ENCODE measurements around the gene CCDC83.

CCDC83 gene

GRCh38 chr11:85855341-85855656 is at the start of gene CCDC83:
Gene CCDC83, plus strand, starts transcription at chr11:85855383. Its CDS starts 9,741 bp downstream, at chr11:85865124.
- no peak for DNase-seq (ENCODE audit: low read depth in 1 of 2, low spot score in 1 of 2)

GRCh38 chr11:85805387-85805786 is 49.8 kb upstream of the CCDC83 start:
- no peak for DNase-seq (ENCODE audit: low read depth in 1 of 2, low spot score in 1 of 2)

DNA sequence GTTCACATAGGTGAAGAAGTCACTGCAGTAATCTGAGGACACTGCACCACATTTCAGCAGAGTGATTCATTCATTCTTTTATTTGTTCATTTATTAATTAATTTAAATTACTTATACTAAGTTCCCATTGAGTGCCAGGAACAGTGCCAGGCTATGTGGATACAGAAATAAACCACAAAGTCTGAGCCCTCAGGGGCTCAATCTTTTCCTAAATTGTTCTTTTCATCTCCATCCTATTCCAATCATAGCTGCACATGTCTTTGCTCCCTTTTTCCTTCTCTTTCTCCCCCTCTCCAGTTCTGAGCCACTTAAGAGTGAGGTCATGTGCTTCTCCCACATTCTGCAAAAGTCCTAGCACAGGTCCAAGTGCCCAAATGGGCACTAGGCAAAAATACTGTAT is 49.2 kb upstream of the CCDC83 start:
- no peak for DNase-seq (ENCODE audit: low read depth in 1 of 2, low spot score in 1 of 2)

DNA sequence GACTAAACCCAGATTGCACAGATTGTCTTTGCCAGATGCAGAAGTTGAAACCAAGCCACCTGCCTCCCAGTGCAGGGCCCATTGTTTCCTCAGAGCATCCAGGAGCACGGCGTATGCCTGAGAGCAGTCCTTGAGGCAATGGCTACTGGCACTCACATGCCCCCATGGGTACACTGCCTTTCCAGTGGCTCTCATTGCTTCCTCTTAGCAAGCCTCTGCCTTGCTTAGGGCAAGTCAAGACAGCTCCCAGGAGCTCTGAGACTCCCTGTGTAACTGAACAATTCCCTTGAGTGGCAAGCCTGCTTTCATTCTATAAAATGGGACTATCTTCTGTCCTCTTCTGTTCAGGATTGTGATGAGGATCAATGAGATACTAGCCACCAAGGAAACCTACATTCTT is 48.3 kb upstream of the CCDC83 start:
- DNase-seq (ENCODE audit: low read depth in 1 of 2, low spot score in 1 of 2), result no peak

- DNase-seq (ENCODE audit: low read depth in 1 of 2, low spot score in 1 of 2), result no peak
These were observed 46.0 kb upstream of the CCDC83 start for GRCh38 chr11:85809191-85809590.

DNA sequence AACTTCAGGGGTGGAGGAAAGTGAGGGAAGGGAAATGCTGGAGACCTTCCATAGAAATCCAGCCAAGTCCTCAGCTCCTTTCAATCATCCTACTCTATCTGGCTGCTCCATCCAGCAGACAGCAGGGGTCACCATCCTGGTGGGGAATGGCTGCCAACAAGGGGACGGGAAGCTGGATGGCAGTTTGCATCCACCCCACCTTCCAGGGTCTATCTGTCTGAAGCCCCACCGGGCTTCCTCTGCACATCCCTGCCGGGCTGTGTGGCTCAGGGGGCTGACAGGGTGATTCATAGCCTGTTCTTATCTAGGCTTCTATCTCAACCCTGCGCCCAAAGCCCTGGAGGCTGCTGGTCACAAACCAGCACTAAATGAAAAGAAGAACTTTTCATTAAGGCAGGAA is 45.3 kb upstream of the CCDC83 start:
- DNase-seq (ENCODE audit: low read depth in 1 of 2, low spot score in 1 of 2), result no peak

GRCh38 chr11:85810521-85810870 is 44.7 kb upstream of the CCDC83 start:
- no peak for DNase-seq (ENCODE audit: low read depth in 1 of 2, low spot score in 1 of 2)

- peak; percentile 26 to 68 for DNase-seq (ENCODE audit: low read depth in 1 of 2, low spot score in 1 of 2)
These were observed 44.1 kb upstream of the CCDC83 start, which contains the start of gene SYTL2 for GRCh38 chr11:85810871-85811611. Gene SYTL2, minus strand, starts transcription at chr11:85811141. Its CDS starts 53,416 bp downstream, at chr11:85757725.

- no peak for DNase-seq (ENCODE audit: low read depth in 1 of 2, low spot score in 1 of 2)
These were observed 43.6 kb upstream of the CCDC83 start for GRCh38 chr11:85811624-85812023.

DNA sequence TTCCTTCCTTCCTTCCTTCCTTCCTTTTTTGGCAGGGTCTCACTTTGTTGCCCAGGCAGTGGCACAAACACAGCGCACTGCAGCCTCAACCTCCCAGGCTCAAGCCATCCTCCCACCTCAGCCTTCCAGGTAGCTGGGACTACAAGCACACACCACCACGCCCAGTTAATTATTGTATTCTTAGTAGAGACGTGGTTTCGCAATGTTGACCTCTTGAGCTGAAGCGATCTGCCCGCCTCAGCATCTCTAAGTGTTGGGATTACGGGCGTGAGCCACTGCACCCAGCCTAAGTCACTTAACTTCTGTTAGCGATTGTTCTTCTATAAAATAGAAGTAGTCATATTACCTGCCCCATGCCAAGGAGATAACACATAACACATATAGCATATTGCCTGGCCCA is 41.5 kb upstream of the CCDC83 start:
- DNase-seq (ENCODE audit: low read depth in 1 of 2, low spot score in 1 of 2), result no peak

DNA sequence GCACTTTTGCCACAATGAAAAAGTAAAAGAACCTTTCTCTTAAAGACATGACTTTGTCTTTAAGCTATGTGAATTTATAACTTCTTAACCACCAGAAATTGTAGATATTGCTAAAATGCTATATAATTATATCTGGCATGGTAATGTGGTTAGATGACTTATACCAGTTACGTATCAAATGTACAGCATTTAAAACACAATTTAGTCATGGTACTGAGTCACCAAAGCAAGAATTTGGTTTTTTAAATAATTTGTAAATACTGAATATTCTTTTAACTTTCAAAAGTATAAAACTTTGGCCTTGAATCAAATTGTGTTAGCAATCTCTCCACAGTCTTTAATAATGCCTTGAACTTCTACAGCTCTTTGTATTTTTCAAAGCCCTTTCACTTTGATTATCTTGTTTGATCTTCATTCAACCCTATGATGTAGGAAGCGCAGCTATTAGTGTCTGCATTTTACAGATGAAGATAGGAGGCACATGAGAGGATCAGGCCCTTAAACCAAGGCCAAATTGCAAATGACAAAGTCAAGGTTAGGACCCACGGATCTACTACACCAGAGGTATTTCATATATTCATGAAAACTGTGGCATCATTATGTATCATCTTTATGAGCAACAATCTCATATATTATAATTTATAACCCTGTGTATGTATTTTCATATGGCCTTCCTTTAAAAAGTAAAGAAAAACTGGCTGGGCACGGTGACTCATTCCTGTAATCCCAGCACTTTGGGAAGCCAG is 39.8 kb upstream of the CCDC83 start:
- DNase-seq (ENCODE audit: low read depth in 1 of 2, low spot score in 1 of 2), result no peak

DNA sequence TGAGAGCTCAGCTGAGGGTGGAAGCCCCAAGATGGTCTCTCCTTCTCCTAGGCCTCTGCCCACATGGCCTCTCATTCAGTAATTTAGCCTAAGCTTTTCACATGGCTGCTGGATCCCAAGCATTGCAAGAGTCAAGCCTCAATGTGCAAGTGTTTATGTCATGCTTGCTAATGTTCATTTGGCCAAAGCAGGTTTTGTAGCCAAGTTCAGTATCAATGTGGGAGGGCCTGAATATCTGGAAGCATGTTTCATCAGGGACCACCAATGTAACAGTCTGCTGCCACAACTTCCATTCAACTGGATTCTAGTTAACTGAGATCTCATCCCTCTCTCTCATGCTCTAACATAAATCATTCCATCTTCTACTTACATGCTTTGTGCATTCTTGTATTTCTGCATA is 35.7 kb upstream of the CCDC83 start:
- no peak for DNase-seq (ENCODE audit: low read depth in 1 of 2, low spot score in 1 of 2)

DNA sequence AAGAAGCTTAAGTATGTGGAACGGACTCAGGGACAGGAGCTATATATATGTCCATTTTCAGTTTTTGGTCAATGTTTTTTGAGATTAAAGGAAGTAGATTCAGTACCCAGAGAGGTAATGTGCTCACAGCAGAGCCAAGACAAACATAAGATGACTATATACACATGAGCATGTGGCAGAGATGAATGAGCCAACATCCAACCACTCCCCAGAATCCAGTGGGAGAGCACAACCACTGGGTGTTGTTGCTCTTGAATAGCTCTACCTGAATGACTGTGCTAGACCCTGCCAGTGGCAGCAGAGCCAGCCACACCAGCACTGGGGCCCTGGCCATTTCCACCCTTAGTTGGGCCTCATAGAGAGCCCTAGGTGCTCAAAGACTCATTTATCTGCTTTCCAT is 33.5 kb upstream of the CCDC83 start:
- no peak for DNase-seq (ENCODE audit: low read depth in 1 of 2, low spot score in 1 of 2)

- DNase-seq (ENCODE audit: low read depth in 1 of 2, low spot score in 1 of 2), result no peak
These were observed 32.4 kb upstream of the CCDC83 start for GRCh38 chr11:85822814-85823213.

- DNase-seq (ENCODE audit: low read depth in 1 of 2, low spot score in 1 of 2), result peak; percentile 23 to 41
These were observed 31.4 kb upstream of the CCDC83 start for GRCh38 chr11:85823816-85824215.

- no peak for DNase-seq (ENCODE audit: low read depth in 1 of 2, low spot score in 1 of 2)
These were observed 29.6 kb upstream of the CCDC83 start for GRCh38 chr11:85825616-85826015.

DNA sequence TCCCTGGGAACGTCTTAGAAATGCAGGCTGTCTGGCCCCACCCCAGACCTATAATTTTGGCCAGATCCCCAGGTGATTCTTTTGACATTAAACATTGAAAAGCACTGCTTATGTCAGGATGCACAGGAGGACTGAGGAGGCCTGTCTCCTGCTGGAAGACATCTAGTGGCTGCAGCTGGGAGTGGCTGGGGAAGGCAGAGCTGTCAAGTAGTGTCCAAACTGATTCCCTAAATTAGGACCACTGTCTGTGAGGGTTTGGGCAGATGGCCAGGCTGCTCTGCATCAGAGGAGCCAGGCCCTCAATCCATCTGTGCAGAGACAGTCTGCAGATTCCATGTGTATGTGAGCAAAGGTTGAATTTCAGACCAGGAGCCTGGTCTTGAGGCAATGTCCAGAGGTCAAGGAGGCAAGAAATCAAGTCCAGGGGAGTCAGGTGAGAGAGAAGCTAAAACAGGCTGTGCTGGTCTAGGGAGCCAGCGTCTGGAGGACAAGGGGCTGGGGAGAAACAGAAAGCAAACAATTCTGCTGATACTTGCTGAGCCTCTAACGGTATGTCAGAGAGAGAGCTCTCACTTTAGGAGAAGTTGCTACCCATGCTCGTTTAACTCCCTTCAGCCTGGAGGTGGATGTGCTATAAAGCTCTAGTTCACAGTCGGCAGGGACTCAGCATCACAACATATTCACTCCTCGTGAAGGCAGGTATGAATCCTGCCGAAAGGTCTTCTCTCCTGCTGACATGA is 28.9 kb upstream of the CCDC83 start:
- no peak for DNase-seq (ENCODE audit: low read depth in 1 of 2, low spot score in 1 of 2)

DNA sequence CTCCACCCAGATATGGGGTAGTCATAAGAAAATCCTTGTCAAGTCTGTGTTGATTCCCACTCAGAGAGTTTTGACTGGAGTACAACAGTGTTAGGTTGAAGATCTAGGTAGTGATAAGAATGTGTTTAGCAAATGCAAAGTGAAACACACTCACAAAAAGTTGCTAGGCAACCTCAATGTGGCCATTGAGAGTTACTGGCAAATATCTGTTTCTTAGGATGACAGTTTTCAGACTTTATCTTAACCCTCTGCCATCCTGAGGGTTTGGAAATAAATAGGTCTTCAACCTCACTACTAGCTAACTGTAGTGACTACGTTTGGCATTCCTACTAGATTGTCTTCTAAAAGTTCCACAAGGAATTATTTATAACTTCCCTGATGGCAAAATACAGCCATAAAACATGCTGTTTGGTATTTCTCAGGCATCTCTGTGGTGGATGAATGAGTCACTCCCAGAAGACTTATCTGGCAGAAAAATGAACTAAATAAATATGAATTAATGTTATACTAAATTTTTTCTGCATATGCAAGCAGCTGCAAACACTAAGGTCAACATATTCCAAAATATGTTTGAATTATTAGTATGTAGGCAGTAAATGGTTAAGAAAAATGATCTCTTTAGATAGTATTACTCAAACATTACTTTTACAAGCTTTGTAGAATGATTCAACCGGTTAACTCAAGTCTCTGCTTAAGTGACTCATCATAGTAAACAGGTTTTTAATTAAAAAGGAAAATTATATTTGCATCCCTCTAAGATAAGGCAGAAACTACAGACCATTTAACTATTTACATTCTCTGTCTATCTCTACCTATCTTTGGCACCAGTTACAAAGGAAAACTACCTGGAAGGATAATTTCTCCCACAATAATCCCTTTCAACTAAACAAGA is 27.2 kb upstream of the CCDC83 start:
- no peak for DNase-seq (ENCODE audit: low read depth in 1 of 2, low spot score in 1 of 2)

DNA sequence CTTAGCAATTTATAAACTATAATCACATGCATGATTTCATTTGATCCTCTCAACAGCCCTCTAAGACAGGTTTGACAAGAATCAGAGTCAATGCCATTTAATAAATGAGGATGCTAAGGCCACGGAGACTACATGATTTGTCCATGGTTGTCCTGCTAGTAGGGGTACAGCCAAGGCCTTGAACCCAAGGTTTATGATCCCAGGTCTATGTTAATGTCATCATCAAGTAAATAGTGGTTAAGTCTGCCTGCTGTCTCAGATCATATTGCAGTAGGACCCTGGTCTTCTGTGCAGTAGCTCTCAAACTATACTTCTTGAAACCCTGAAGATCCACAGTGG is 26.6 kb upstream of the CCDC83 start:
- DNase-seq (ENCODE audit: low read depth in 1 of 2, low spot score in 1 of 2), result no peak

GRCh38 chr11:85829172-85829571 is 26.0 kb upstream of the CCDC83 start:
- no peak for DNase-seq (ENCODE audit: low read depth in 1 of 2, low spot score in 1 of 2)

GRCh38 chr11:85831050-85831449 is 24.1 kb upstream of the CCDC83 start:
- no peak for DNase-seq (ENCODE audit: low read depth in 1 of 2, low spot score in 1 of 2)
